ENCODE measurements around the gene RBM28. TPM values are rescaled to one million over a fixed set of nuclear protein-coding genes. Genes with fewer than 3 reads are reported as not detected.
"Not testable (repeated sequence)": the region's sequence is repeated elsewhere in the genome, so short reads cannot be mapped to it uniquely, and the experiment has no call there.

RBM28 gene
- polyA plus RNA-seq, 1 donor = 43.3 TPM

- DNase-seq = not testable (repeated sequence)
These were observed 63.3 kb downstream of the RBM28 start for GRCh38 chr7:128280451-128280850.

GRCh38 chr7:128279124-128279713 is 64.5 kb downstream of the RBM28 start:
- DNase-seq = no peak

DNA sequence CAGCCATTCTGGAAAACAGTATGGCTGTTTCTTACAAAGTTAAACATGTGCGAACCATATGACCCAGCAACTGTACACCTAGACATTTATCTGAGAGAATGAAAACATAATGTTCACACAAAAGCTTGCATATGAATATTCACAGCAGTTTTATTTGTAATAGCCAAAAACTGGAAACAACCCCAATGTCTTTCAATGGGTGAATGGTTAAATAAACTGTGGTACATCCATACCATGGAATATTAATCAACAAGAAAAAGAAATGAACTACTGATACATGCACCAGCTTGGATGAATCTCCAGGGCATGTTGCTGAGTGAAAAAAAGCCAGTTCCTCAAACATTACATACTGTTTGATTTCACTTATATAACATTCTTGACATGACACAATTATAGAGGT is 65.3 kb downstream of the RBM28 start:
- DNase-seq = no peak

DNA sequence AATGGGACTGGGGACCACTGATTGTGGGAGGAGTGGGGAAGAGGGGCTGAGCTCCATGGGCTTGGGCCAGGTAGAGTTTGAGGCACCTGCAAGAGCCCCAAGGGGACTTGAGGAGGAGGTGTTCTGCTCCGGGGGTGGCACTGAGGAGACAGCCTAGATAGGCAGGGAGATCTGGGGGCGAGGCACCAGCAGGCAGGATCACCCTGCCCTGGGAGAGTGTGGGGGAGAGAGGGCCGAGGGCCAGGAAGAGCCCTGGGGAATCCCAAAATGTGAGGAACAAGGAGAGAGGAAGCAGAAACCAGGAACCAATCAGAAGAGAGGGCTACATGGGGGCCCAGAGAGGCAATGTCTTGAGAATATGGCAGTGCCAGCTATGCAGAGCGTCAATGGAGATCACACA is 68.0 kb downstream of the RBM28 start:
- no peak for DNase-seq

DNA sequence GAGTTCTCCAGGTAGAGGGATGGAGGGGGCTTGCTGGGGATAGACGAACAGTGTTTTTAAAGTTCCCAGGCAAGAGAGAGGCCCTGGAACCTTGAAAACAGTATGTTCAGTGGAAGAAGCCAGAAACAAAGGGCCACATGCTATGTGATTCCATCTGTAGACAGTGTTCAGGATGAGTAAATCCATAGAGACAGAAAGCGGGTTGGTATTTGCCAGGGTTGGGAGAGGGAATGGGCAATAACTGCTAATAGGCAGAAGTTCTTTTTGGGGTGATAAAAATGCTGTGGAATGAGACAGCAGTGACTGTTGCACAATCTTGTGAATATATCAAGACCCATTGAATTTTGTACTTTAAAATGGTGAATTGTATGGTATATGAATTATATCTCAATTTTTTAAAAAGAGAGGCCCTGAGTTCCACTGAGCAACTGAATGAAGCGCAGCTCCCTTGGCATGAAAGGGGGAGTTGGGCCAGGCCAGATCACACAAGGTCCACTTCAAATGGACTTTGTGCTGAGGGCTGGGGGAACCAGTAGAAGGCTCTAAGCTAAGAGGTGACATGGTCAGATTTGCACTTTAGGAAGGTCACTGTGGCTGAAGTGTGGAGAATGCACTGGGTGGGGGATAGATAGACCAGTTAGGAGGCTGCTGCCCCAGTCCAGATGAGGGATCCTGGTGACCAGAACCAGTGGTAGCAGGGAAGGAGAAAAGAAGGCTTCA is 68.7 kb downstream of the RBM28 start:
- DNase-seq = no peak

DNA sequence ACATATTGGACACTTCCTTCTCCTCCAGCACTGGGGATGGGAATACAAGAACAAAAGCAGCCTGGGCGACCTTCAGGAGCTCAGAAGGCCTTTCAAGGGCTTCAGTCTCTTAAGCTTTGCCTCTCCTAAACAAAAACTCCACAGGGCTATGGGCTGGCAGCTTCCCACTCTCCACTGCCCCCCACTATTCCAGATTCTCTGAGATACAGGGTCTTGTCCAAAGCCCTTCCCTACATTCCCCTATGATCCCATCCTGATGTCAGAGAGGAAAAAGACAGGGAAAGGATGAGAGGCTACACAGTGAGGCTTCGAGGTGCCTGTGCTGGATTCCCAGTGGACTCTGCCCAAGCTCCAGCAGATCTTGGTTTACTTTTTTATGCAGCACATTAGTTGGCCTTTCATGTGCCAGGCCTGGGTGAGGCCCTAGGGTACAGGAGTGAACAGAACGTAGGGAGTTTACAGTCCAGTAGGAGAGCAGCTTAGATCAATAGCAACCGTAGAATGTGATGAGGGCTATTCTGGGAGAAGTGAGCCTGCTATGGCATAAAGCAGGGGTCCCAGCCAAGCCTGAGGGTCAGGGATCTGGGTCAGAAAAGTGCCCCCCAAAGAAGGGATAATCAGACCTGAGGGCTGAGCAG is 69.3 kb downstream of the RBM28 start:
- no peak for DNase-seq

- no peak for DNase-seq
These were observed 71.7 kb downstream of the RBM28 start for GRCh38 chr7:128271942-128272481.

DNA sequence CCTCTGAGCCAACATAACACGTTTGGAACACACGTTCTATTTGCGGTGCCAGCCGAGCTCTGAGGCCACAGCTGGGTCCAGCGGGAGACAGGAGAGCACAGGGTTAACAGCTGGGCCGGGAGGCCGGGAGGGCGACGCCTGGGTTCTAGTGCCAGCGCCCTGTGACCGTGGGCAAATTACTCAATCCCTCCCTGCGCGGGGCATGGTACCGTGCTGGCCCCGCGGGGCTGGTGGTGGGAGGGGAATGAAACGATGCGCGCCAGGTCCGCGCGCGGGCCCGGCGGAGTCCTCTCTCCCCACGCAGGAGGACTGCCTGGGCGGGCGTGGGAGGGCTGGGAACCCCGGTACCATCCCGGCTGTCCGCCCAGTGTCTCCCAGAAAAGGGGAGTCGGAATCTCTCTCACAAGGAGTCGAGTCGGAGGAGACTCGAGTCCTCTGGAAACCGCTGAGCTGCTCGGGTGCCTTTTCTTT is 72.2 kb downstream of the RBM28 start:
- no peak for DNase-seq

DNA sequence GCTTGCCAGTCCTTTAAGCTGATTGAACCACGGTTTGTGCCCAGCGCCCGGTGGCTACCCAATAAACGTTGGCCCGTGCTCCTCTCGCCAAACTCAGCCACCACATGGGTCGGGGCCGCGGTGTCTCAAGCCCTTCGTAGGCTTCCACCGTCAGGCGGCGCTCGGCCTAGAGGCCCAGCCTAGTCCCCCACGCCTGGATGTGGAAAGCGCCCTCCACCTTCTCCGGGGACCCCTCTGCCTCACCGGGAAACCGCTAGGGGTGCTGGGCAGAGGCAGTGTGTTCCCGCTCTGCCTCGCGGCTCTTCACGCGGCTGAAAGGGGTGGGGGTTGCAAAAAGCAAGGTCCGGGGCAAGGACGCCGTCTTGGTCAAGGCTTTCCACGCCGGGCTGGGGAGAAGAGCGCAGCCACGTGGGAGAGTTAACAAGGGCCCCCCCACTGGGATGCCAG is 72.9 kb downstream of the RBM28 start:
- no peak for DNase-seq

DNA sequence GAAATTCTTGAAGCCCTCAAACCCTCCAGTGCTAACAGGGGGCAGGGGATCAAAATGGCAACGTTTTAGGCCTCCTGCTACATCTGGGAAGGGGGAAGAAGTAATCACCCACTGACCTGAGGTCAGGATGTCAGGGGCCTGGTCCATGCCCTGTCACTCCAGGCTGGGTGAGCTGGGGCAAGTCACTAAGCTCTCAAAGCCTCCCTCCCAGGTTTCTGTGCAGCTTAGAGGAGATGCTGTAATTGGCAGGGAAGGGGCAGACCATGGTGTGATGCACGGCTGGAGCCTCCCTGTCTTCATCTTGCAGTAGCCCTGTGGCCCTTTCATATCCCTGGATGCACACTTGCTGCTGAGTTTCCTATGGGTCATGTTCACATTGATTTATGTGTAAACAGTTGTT is 75.5 kb downstream of the RBM28 start:
- no peak for DNase-seq

- no peak for DNase-seq
These were observed 76.1 kb downstream of the RBM28 start for GRCh38 chr7:128267595-128267924.

GRCh38 chr7:128266883-128267594 is 76.7 kb downstream of the RBM28 start:
- peak; percentile 53 for DNase-seq

DNA sequence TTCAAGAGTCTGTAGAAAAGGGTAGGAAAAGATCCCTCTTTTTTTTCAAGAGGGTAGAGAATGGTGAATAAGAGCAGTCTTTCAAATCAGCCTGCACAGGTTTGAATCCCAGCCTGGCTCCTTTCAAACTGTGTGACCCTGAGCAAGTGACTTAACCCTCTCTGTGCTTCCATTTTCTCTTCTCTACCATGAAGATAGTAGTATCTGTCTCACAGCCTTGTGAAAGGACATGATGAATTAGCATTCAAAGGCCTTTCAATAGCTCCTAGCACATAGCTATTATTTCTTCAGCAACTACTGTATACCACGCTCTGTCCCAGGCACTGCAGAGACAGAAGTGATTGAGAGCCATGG is 77.2 kb downstream of the RBM28 start:
- DNase-seq = no peak

GRCh38 chr7:128265906-128266300 is 77.8 kb downstream of the RBM28 start:
- DNase-seq = no peak

DNA sequence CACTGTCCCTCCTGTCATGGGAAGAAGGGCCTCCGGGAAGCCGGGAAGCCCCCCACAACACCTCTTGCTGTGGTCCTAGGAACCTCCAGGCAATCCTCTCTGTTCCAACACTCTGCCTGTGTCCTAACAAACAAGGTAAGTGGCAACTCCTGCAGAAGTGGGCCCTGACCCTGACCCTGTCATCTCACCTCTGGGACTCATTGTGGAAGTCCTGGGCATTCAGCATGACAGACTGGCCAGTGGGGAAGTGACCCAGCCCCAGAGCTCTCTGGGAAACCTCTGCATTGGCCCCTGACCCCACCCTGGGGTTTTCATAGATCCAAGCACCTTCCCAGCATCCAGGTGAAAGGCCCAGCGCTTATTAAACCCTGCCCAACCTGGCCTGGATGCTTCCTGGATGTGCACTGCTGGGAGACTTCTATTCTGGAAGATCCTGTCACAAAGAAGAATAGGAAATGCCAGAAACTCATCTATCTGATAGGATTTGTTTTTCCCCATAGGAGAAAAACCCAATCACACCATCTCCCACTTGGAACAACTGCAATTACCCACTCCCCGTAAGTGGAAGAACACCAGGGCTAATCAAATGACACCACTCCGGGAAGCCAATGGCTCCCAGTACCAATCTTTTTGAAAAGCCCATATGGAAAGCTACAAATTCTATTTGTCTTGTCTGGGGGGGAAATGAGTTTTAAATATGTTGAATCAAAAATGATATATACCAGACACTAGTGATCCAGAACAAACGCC is 78.4 kb downstream of the RBM28 start:
- DNase-seq = no peak

- DNase-seq = no peak
These were observed 79.2 kb downstream of the RBM28 start for GRCh38 chr7:128264477-128264876.

GRCh38 chr7:128263420-128263819 is 80.3 kb downstream of the RBM28 start:
- no peak for DNase-seq

DNA sequence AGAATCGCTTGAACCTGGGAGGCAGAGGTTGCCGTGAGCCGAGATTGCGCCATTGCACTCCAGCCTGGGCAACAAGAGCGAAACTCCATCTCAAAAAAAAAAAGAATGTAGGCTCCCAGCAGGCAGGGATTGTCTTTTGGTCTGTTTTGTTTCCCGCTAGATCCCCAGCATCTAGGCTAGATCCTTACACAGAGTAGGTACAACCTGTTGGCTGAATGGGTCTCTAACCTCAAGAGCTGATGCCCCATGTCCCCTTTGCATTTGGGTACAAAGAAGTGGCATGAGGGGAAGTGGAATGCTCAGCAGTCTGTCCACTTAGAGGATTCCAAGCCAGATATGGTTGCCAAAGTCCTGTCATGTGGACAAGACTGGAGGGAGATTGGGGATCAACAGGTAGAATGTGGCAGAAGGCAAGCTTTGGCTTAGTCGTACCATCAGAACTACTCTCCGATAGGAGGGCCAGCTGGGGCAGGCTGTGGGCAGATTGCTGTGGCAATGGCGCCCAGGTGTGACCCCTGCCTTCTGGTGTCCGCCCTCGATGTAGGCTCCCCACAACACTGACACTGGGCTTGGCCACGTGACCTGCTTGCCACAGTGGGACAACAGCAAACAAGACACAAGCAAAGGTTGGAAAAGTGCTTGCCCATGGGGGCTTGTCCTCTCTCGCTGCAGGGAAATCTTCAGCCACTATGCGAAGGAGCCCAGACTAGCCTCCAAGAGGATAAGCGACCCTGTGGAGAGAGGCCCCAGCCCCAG is 81.3 kb downstream of the RBM28 start:
- no peak for DNase-seq

DNA sequence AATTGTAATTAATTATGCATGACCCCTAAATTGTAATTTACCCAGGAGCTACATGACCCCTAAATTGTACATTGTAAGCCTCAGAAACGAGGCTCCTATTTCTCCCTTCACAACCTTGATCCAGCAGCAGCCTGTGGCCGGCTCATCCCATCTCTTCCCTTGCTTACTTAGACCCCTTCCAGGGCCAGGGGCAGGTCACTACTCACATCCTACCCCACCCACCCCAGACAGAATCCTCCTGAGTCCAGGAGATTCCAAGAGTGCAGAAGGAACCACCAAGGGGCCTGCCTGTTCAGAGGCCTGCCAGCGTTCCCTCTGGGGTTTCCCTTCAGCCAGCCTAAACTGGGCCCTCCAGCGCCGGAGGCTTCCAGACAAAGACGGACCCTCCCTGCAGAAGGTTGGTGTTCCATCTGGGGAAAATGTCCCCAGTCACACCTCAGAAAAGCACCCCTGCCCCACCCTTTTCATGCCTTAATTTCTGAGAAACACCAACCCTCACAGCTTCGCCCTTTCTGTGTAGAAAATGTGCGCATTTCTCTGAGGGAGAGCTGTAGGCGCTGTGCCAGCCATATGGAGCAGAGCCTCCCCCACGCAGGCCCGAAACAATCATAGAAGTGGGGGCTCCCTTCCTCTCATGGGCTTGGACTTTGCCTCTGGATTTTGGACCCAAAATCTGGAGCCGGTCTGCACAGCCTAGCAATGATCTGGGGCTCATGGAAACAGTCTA is 83.5 kb downstream of the RBM28 start:
- no peak for DNase-seq

DNA sequence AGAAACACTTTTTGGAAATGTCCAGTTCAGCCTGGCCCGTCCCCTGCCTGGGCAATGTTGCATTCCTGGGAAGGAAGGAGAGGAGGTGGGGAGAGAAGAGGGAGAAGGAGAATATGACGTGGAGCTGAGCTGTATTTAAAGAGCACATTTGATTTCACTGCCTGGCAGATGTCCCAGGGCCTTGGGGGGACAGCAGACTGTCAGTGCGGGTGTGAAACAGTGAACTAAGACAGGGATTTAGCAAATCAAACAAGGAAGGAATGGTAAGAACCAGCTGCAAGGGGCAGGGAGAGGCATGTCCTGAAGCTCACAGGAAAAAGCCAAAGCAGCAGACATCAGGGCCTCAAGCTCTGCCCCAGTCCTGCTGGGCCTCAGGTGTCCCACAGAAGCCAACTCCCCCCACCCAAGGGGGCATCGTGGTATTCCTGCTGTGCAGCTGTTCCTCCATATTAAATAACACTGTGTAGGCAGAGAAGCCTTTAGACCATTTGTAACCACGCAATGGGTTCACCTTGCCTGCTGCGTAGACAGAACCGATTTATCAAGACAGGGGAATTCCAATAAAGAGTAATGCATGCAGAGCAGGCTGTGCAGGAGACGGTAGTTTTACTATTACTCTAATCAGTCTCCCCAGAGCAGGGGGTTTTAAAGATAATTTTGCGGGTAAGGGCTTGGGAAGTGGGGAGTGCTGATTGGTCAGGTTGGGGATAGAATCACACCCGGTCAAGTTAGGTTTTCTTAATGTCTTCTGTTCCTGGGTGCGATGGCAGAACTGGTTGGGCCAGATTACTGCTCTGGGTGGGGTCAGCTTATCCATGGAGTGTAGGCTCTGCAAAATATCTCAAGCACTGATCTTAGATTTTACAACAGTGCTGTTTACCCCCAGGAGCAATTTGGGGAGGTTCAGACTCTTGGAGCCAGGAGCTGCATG is 84.3 kb downstream of the RBM28 start:
- no peak for DNase-seq

Measured in hindlimb muscle (tissue), 1 donor.